SK-N-SH (cell line): ENCODE results near the gene PACSIN1.

ENCODE experiments used
- CHD2 ChIP-seq: fragments of 150-350 bp; IDR thresholded peaks from 2 replicates; pipeline ENCODE4 v1.6.1; 2018; ENCODE audit warnings: low read length; ENCODE audit not compliant: partially characterized antibody
- CTCF ChIP-seq: fragments of 200-600 bp; sonication (generic); IDR thresholded peaks from 2 replicates; pipeline ENCODE4 v1.6.1; 2017; ENCODE audit warnings: antibody characterized with exemption, mild to moderate bottlenecking, moderate library complexity
- IRF3 ChIP-seq: fragments of 150-350 bp; IDR thresholded peaks from 2 replicates; pipeline ENCODE4 v1.6.1; 2016; ENCODE audit warnings: mild to moderate bottlenecking, low read depth, low read length
- JUND ChIP-seq: IDR thresholded peaks from 2 replicates; pipeline ENCODE4 v1.4.0; 2012
- MXI1 ChIP-seq: IDR thresholded peaks from 2 replicates; pipeline ENCODE4 v1.6.1; 2012; ENCODE audit warnings: mild to moderate bottlenecking, low read depth, low read length, improper control_type of control experiment
- NRF1 ChIP-seq: IDR thresholded peaks from 2 replicates; pipeline ENCODE4 v1.6.1; 2012; ENCODE audit warnings: low read depth, mild to moderate bottlenecking, low read length
- POLR2AphosphoS5 ChIP-seq: IDR thresholded peaks from 2 replicates; pipeline ENCODE4 v1.6.1; 2012; ENCODE audit warnings: low read depth, low read length
- RAD21 ChIP-seq: IDR thresholded peaks from 2 replicates; pipeline ENCODE4 v1.6.1; 2012; ENCODE audit warnings: mild to moderate bottlenecking, low read length
- RCOR1 ChIP-seq: fragments of 150-350 bp; IDR thresholded peaks from 2 replicates; pipeline ENCODE4 v1.6.1; 2017; ENCODE audit warnings: antibody characterized with exemption, low read length
- TEAD4 ChIP-seq: IDR thresholded peaks from 2 replicates; pipeline ENCODE4 v1.4.0; 2012; ENCODE audit warnings: mild to moderate bottlenecking, borderline replicate concordance; ENCODE audit not compliant: insufficient read depth
- USF2 ChIP-seq: fragments of 150-350 bp; IDR thresholded peaks from 2 replicates; pipeline ENCODE4 v1.6.1; 2017; ENCODE audit warnings: antibody characterized with exemption, low read length, low read depth, borderline replicate concordance
- ZBTB33 ChIP-seq: IDR thresholded peaks from 2 replicates; pipeline ENCODE4 v1.4.0; 2012; ENCODE audit warnings: low read depth, borderline replicate concordance
- TF ChIP-seq, protein P1 (sequence below): IDR thresholded peaks from 2 replicates; pipeline ENCODE4 v1.4.0; 2012; ENCODE audit warnings: low read depth

GRCh38 chr6:34538581-34538980, 72.7 kb downstream of the PACSIN1 start:
- TF ChIP-seq ZBTB33 (no peak), CHD2 (no peak), POLR2AphosphoS5 (no peak), IRF3 (no peak), CTCF (no peak), MXI1 (no peak), USF2 (no peak), TEAD4 (no peak), RCOR1 (no peak), JUND (no peak), RAD21 (no peak), NRF1 (no peak)
- TF ChIP-seq, protein P1, sequence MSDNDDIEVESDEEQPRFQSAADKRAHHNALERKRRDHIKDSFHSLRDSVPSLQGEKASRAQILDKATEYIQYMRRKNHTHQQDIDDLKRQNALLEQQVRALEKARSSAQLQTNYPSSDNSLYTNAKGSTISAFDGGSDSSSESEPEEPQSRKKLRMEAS, result no peak
